Measurements from ENCODE around the gene RDH11. TPM values are rescaled to one million over a fixed set of nuclear protein-coding genes. Genes with fewer than 3 reads are reported as not detected.
A peak's percentile ranks its signal among the peaks of the same experiment; 100 is the strongest.

The RDH11 gene
- total RNA-seq, 4 donors from 2014 or later, result 72.2 to 158 (median 112) TPM

DNA sequence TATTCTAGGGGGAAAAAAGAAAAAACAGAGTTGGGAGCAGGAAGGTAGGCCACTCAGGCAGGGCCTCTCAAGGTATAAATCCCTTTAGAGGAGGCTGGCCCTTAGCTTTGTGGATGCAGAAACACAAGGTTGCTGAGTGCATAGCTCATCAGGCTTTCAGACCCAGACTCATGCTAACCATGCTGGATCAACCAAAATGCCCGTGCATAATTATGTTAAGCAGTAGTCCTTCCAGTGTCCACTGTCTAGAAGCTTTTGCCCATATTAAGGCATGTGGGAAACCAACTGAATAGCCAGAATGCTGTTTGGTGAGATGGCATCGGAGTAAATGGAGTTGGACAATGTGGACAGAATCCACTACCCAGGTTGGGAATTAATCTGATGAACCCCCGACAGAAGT lies 56.9 kb downstream of the RDH11 start:
- H3K27ac ChIP-seq, result peak overlapping the region; percentile 81 to 94 (median 89)
- H3K4me3 ChIP-seq (replicated peaks in 1 of 3), result no peak overlapping the region
- H3K27me3 ChIP-seq, result no peaks in the 10 kb centered on the region
- TF ChIP-seq, protein P1, sequence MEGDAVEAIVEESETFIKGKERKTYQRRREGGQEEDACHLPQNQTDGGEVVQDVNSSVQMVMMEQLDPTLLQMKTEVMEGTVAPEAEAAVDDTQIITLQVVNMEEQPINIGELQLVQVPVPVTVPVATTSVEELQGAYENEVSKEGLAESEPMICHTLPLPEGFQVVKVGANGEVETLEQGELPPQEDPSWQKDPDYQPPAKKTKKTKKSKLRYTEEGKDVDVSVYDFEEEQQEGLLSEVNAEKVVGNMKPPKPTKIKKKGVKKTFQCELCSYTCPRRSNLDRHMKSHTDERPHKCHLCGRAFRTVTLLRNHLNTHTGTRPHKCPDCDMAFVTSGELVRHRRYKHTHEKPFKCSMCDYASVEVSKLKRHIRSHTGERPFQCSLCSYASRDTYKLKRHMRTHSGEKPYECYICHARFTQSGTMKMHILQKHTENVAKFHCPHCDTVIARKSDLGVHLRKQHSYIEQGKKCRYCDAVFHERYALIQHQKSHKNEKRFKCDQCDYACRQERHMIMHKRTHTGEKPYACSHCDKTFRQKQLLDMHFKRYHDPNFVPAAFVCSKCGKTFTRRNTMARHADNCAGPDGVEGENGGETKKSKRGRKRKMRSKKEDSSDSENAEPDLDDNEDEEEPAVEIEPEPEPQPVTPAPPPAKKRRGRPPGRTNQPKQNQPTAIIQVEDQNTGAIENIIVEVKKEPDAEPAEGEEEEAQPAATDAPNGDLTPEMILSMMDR (IDR thresholded peaks at IDR 0.05), result no peak
- TF ChIP-seq POLR2A (IDR thresholded peaks at IDR 0.05), result no peak
- no peaks in the 10 kb centered on the region for H3K36me3 ChIP-seq
- intact Hi-C loops (cut with DNase I), result no loop called here
- no peak for DNase-seq
- 97% methylated on average over 3 of the region's 3 CpGs for WGBS, 2 donors
- H3K4me1 ChIP-seq, result peaks cover 26 to 52% of the 10 kb centered on the region in 2 donors
- no peaks in the 10 kb centered on the region for H3K9me3 ChIP-seq

DNA sequence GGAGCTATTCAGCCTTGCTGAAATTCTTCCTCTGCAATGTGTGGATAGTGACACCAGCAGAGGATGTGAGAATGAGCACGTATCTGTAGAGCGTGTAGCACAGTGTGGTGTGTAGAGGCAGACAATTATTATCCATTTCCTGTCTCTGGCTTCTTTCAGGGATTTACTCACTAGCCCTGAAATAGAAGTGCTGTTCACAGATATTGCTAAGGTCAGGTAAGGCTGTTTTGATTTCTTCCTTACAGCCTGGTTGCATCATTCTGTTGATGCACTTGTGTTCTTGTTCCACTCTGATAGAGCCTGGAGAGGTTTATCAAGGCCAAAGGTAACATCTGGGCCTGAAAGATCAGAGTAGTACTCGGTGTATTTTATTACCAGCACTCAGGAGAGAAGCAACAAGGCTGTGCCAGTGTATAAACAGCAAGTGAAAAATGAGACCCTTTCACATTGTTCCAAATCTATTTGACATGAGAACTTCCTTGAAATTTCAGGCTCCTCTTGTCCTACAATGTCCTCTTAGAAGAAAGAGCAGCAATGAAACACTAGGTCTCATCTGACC lies 59.1 kb downstream of the RDH11 start:
- Histone ChIP-seq H3K36me3 (no peaks in the 10 kb centered on the region), H3K4me3 (replicated peaks in 1 of 3) (no peak overlapping the region), H3K9me3 (no peaks in the 10 kb centered on the region), H3K27ac (peak overlapping the region; percentile 81 to 94 (median 89)), H3K4me1 (peaks cover 26 to 48% of the 10 kb centered on the region in 2 donors), H3K27me3 (no peaks in the 10 kb centered on the region)
- DNase-seq, result peak; percentile 49 to 50
- intact Hi-C loops (cut with DNase I), result no loop called here
- peak in 1 of 2 donors; percentile 63 for TF ChIP-seq POLR2A (IDR thresholded peaks at IDR 0.05)
- TF ChIP-seq, protein P1 (IDR thresholded peaks at IDR 0.05), result no peak
- 38% methylated on average over 3 of the region's 3 CpGs for WGBS, 2 donors

DNA sequence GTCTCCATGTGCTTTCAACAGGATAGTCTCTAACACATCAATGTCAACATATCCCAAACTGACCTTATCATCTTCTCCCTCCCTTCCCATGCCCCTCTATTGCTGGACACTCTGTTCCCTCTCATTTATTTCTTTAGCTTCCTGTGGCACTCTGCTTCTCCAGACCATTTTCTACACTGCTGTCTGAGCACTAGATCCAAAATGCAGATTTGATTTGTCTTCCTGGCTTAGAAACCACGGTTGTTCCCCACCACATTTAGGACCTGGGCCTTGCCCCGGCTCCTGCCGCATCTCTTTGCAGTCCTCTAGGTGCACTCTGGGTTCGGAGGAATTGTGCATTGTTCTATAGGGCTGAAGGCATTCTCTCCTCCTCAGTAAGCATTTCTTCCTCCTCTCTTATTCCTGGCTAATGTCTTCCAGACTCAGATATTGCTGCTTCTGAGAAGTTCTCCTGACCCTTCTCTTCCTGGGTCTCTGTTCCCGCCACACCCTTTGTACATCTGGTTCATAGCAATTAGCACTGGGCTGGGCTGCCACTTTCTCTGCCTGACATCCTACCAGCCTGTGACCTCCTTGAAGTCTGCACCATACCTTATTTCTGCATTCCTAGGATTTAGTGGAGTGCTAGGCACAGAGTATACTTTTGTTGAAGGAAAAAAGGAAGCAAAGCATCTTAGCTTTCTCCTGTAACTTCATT lies 62.0 kb downstream of the RDH11 start:
- Histone ChIP-seq H3K4me1 (peaks cover 26 to 50% of the 10 kb centered on the region in 2 donors), H3K36me3 (no peaks in the 10 kb centered on the region), H3K27me3 (no peaks in the 10 kb centered on the region), H3K4me3 (replicated peaks in 1 of 3) (no peak overlapping the region), H3K9me3 (no peaks in the 10 kb centered on the region), H3K27ac (no peak overlapping the region)
- 94% methylated on average over 5 of the region's 5 CpGs for WGBS, 2 donors
- intact Hi-C loops (cut with DNase I), result no loop called here
- DNase-seq, result no peak
- TF ChIP-seq, protein P1 (IDR thresholded peaks at IDR 0.05), result no peak
- TF ChIP-seq POLR2A (IDR thresholded peaks at IDR 0.05), result no peak

DNA sequence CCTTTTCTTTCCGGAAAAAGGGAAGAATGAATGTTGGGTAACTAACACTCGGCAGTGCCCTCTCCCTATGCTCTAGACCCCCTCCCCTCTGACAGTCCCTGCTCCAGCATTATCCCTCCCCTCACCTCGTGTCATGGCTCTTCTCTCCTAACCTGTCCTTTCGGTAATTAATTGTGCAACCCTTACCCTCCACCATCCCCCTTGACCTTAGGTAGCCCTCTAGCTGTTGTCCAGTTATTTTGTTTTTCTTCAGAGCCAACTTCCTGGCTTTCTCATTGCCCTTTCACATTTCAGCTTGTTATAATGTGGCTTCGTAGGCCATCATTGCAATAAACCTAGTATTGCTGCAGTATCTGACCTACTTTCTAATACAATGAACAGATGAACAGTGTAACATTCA lies 64.6 kb downstream of the RDH11 start:
- H3K27me3 ChIP-seq, result no peaks in the 10 kb centered on the region
- no peak overlapping the region for H3K4me3 ChIP-seq (replicated peaks in 1 of 3)
- no peak for TF ChIP-seq POLR2A (IDR thresholded peaks at IDR 0.05)
- TF ChIP-seq, protein P1 (IDR thresholded peaks at IDR 0.05), result no peak
- peaks cover 7 to 30% of the 10 kb centered on the region in 2 donors for H3K4me1 ChIP-seq
- WGBS, 2 donors, result 81 to 88% methylated on average over 5 of the region's 5 CpGs
- no peaks in the 10 kb centered on the region for H3K9me3 ChIP-seq
- DNase-seq, result no peak
- no peaks in the 10 kb centered on the region for H3K36me3 ChIP-seq
- intact Hi-C loops (cut with DNase I), result no loop called here
- H3K27ac ChIP-seq, result no peak overlapping the region

DNA sequence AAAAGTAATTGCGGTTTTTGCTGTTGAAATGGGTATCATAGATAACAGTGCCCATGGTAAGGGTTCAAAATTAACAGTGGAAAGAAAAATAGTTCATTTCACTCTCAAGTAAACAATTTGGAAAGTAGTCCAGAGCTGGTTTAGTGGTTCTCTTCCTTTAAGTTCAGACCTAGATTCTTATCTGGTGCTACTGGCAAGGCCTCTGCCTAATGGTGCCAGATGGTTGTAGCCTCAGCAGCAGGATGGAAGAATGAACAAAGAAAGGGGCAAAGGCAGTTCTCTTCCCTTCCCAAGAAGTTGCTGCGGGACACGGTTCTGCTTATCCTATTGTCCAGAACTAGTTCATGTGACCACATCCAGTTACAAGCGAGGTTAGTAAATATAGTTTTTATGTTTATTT lies 65.4 kb downstream of the RDH11 start:
- Histone ChIP-seq H3K4me3 (replicated peaks in 1 of 3) (no peak overlapping the region), H3K27ac (no peak overlapping the region), H3K27me3 (no peaks in the 10 kb centered on the region), H3K9me3 (no peaks in the 10 kb centered on the region), H3K4me1 (peaks cover 0 to 23% of the 10 kb centered on the region in 2 donors), H3K36me3 (no peaks in the 10 kb centered on the region)
- intact Hi-C loops (cut with DNase I), result no loop called here
- WGBS, 2 donors, result 93 to 94% methylated on average over 4 of the region's 4 CpGs
- no peak for DNase-seq
- TF ChIP-seq, protein P1 (IDR thresholded peaks at IDR 0.05), result no peak
- TF ChIP-seq POLR2A (IDR thresholded peaks at IDR 0.05), result no peak

Measured in thyroid gland (tissue), 4 donors.